Stimulated activated CD8-positive, alpha-beta memory T cell treated with anti-CD3 and anti-CD28 coated beads, Interleukin-12 subunit alpha, Interleukin-12 subunit beta, amount 100 ng/mL, for 1 hour (primary cell): Measurements from ENCODE around the gene RBM17.
"Not testable (repeated sequence)": the region's sequence is repeated elsewhere in the genome, so short reads cannot be mapped to it uniquely, and the experiment has no call there.

Source experiments
- DNase-seq: peaks from one replicate; pipeline ENCODE4 v3.0.0-alpha.2; 2020; ENCODE audit warnings: low read depth

Gene RBM17

DNA sequence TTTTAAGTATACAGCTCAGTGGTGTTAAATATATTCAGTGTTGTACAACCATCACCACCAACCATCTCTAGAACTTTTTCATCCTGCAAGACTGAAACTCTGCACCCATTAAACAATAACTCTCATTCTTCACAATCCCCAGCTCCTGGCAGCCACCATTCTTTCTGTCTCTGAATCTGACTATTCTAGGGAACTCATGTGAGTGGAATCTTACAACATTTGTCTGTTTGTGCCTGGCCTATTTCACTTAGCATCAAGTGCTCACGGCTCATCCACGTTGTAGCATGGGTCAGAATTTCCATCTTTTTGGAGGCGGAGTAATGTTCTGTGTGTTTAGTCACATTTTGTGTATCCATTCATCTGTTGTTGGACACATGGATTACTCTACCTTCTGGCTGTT is 73.1 kb downstream of the RBM17 start:
- DNase-seq = no peak

- no peak for DNase-seq
Measured at GRCh38 chr10:6162589-6163356, 73.9 kb downstream of the RBM17 start.

- DNase-seq = peak; percentile 80
Measured at GRCh38 chr10:6163364-6164270, 74.8 kb downstream of the RBM17 start.

- no peak for DNase-seq
Measured at GRCh38 chr10:6164271-6165095, 75.6 kb downstream of the RBM17 start.

GRCh38 chr10:6165221-6165725 is 76.4 kb downstream of the RBM17 start:
- no peak for DNase-seq

- not testable (repeated sequence) for DNase-seq
Measured at GRCh38 chr10:6165933-6166332, 77.1 kb downstream of the RBM17 start.
